Common myeloid progenitor, CD34-positive (primary cell): ENCODE results near the gene DPEP3.
"Not testable (repeated sequence)": the region's sequence is repeated elsewhere in the genome, so short reads cannot be mapped to it uniquely, and the experiment has no call there.

Experiments used
- CTCF ChIA-PET: fragments of 350-600 bp; sonication (Branson Sonifier 250); formaldehyde crosslinking; loops from one replicate; lab custom pipeline; 2021; ENCODE audit warnings: antibody characterized with exemption; lab: Charles Lee
- POLR2A ChIA-PET: fragments of 350-600 bp; sonication (Branson Sonifier 250); formaldehyde crosslinking; loops from one replicate; lab custom pipeline; 2021; ENCODE audit warnings: antibody characterized with exemption; lab: Charles Lee
- DNase-seq, 3 donors: peaks; one replicate each; pipeline versions ENCODE4 v3.0.0 to v3.0.0-alpha.2; 2013
- H3K27ac ChIP-seq, 2 experiments: 1 replicate in 1 of 2; 2 replicates in 1 of 2; pipeline ENCODE4 v1.7.0; 2013; ENCODE audit warnings: inconsistent platforms in 2 of 2, low read length in 2 of 2, mild to moderate bottlenecking in 2 of 2, low read depth in 1 of 2, moderate library complexity in 1 of 2; ENCODE audit not compliant: severe bottlenecking in 2 of 2, insufficient read depth in 1 of 2, poor library complexity in 1 of 2
- H3K27me3 ChIP-seq, 5 experiments: replicated peaks in 2 of 5; 1 replicate in 3 of 5; 2 replicates in 2 of 5; pipeline versions ENCODE4 v1.6.1 to v1.7.0; 2013; ENCODE audit warnings: low read length in 4 of 5, mild to moderate bottlenecking in 2 of 5, moderate library complexity in 2 of 5, inconsistent platforms in 1 of 5; ENCODE audit not compliant: insufficient read depth in 5 of 5, control insufficient read depth in 4 of 5
- H3K36me3 ChIP-seq, 4 experiments: 1 replicate in 2 of 4; 2 replicates in 2 of 4; pipeline versions ENCODE4 v1.6.1 to v1.7.0; 2013; ENCODE audit warnings: low read length in 3 of 4, control low read depth in 1 of 4, mild to moderate bottlenecking in 1 of 4; ENCODE audit not compliant: control insufficient read depth in 4 of 4, insufficient read depth in 4 of 4
- H3K4me1 ChIP-seq, 4 experiments: 1 replicate in 3 of 4; 2 replicates in 1 of 4; pipeline versions ENCODE4 v1.6.1 to v1.7.1; 2013; ENCODE audit warnings: low read length in 3 of 4, mild to moderate bottlenecking in 3 of 4, control low read depth in 1 of 4, inconsistent platforms in 1 of 4, moderate library complexity in 1 of 4; ENCODE audit not compliant: control insufficient read depth in 4 of 4, insufficient read depth in 4 of 4; ENCODE audit errors: control extremely low read depth in 1 of 4
- H3K4me3 ChIP-seq, 7 experiments: 1 replicate in 4 of 7; 2 replicates in 3 of 7; pipeline versions ENCODE4 v1.5.1 to v1.7.0; 2013; ENCODE audit warnings: mild to moderate bottlenecking in 7 of 7, low read length in 6 of 7, moderate library complexity in 6 of 7, inconsistent platforms in 2 of 7, low read depth in 2 of 7, control low read depth in 1 of 7; ENCODE audit not compliant: insufficient read depth in 4 of 7, control insufficient read depth in 1 of 7; ENCODE audit errors: extremely low read depth in 1 of 7
- H3K9me3 ChIP-seq, 5 experiments: 1 replicate in 4 of 5; 2 replicates in 1 of 5; pipeline versions ENCODE4 v1.6.1 to v1.7.1; 2013; ENCODE audit warnings: low read length in 4 of 5, mild to moderate bottlenecking in 2 of 5, inconsistent platforms in 1 of 5, low read depth in 1 of 5, moderate library complexity in 1 of 5; ENCODE audit not compliant: control insufficient read depth in 4 of 5, insufficient read depth in 2 of 5; ENCODE audit errors: control extremely low read depth in 1 of 5
- WGBS: methylation state at CpG from one replicate; pipeline ENCODE4 v1.1.5; 2013; ENCODE audit not compliant: insufficient coverage; 5-methylcytosine and 5-hydroxymethylcytosine counted together

DPEP3 gene

DNA sequence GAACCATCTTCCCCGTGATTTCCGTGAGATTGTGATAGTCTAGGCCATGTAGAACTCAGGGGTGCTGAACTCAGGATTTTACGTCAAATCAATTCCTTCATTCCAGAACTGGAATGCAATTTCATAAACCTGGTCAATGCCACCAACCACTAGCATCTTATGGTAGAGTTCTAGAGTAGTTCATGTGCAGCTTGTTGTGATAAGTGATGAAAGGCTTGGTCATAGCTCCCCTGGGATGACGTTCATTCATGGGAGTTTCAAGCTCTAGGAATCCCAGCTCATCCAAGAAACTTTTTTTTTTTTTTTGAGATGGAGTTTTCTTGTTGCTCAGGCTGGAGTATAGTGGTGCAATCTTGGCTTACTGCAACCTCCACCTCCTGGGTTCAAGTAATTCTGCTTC lies 22.7 kb upstream of the DPEP3 start:
- Histone ChIP-seq H3K27me3 (no peaks in the 10 kb centered on the region), H3K4me3 (no peak overlapping the region), H3K9me3 (no peaks in the 10 kb centered on the region), H3K36me3 (no peaks in the 10 kb centered on the region), H3K4me1 (peaks cover 12 to 51% (median 44%) of the 10 kb centered on the region in 4 experiments), H3K27ac (no peak overlapping the region)
- 100% methylated on average over 2 of the region's 4 CpGs for WGBS
- ChIA-PET CTCF (interaction anchor here (0.6 to 2.9 kb wide), 8 partner anchors 9 to 1117 kb away, joined by 3 to 8 read pairs (median 3); partner anchors contain the start of genes DDX28 and DUS2), POLR2A (no interaction called here)
- DNase-seq = no peak

DNA sequence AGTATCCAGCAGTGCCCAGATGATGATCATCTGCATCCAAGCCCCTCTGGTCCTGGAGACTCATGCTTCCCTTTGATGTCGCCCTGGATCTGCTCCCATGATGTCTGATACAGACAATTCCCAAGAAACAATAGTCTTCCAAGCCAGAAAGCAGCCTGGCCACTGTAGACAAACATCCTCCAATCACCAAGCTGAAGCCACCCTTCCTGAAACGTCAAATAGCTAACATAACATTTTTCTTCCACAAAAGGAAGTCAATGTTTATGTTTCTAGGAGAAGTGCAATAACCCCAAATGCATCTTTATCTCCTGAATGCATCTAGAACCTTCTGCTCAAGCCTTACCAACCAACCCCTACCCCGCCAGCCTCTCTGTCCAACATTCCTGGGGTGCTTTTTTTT lies 20.2 kb upstream of the DPEP3 start:
- POLR2A ChIA-PET = interaction anchor here (0.6 kb wide), 1 partner anchor 23 kb away, joined by 3 read pairs; the partner anchor contains the start of genes DDX28 and DUS2
- CTCF ChIA-PET = interaction anchor here (0.8 to 5.7 kb wide), 4 partner anchors 10 to 184 kb away, joined by 3 to 35 read pairs (median 9); partner anchors contain the start of gene DPEP2NB
- no peaks in the 10 kb centered on the region for H3K27me3 ChIP-seq
- H3K9me3 ChIP-seq = peaks cover 0 to 3% (median 0%) of the 10 kb centered on the region in 5 experiments
- peak in 1 of 3 donors; percentile 19 for DNase-seq
- WGBS = 58% methylated on average over 2 of the region's 3 CpGs
- H3K27ac ChIP-seq = peak overlapping the region in 1 of 2 experiments; percentile 28
- no peaks in the 10 kb centered on the region for H3K36me3 ChIP-seq
- peaks cover 12 to 43% (median 37%) of the 10 kb centered on the region in 4 experiments for H3K4me1 ChIP-seq
- peak overlapping the region in 2 of 7 experiments; percentile 25 to 31 for H3K4me3 ChIP-seq

DNA sequence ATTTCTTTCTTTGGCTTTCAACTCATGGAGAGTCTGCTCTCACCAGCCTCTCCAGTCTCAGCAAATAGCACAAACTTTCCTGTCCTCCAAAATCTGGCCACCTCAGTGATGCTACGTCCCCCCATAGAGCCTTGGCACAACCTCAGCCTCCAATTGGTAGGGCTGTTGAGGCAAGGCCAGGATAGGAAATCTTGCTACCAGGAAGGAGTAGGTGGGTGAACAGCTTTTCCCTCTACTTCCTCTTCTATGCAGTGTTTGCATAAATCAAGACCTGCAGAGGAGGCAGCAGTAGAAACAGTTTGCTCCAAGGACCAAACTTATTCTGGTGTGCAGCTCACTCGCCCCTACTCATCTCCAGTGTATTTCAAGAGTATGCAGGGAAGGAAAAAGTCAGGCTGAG lies 19.7 kb upstream of the DPEP3 start:
- POLR2A ChIA-PET = interaction anchor here (1.5 kb wide), 1 partner anchor 13 kb away, joined by 3 read pairs; no protein-coding TSS in a partner anchor
- no peaks in the 10 kb centered on the region for H3K27me3 ChIP-seq
- H3K9me3 ChIP-seq = peaks cover 0 to 3% (median 0%) of the 10 kb centered on the region in 5 experiments
- peak overlapping the region in 3 of 7 experiments; percentile 25 to 44 (median 31) for H3K4me3 ChIP-seq
- peak overlapping the region in 1 of 2 experiments; percentile 28 for H3K27ac ChIP-seq
- DNase-seq = peak in 2 of 3 donors; percentile 42 to 58
- 35% methylated on average over 2 of the region's 2 CpGs for WGBS
- CTCF ChIA-PET = interaction anchor here (1.1 to 5.7 kb wide), 4 partner anchors 10 to 39 kb away, joined by 4 to 35 read pairs (median 9); partner anchors contain the start of gene DPEP2NB
- H3K36me3 ChIP-seq = no peaks in the 10 kb centered on the region
- peaks cover 12 to 42% (median 37%) of the 10 kb centered on the region in 4 experiments for H3K4me1 ChIP-seq

DNA sequence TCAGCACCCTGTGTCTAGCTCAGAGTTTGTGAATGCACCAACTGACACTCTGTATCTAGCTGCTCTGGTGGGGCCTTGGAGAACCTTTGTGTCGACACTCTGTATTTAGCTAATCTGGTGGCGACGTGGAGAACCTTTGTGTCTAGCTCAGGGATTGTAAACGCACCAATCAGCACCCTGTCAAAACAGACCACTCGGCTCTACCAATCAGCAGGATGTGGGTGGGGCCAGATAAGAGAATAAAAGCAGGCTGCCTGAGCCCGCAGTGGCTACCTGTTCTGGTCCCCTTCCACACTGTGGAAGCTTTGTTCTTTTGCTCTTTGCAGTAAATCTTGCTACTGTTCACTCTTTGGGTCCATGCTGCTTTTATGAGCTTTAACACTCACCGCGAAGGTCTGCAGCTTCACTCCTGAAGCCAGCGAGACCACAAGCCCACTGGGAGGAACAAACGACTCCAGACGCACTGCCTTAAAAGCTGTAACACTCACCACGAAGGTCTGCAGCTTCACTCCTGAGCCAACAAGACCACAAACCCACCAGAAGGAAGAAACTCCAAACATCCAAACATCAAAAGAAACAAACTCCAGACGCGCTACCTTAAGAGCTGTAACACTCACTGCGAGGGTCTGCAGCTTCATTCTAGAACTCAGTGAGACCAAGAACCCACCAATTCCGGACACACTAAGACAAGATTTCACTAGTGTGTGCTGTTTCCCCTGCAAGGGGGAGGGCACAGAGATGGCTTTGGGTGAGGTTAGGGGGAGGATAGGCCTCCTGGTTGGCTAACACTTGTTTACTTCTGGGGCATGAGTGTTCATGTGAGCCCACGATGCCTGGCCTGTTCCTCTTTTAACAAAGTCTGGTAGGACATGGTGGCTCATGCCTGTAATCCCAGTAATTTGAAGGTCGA lies 18.7 kb upstream of the DPEP3 start, which contains the start of gene DPEP2:
TSS of gene DPEP2 (minus strand) at position 706 of the 910 bp plus-strand sequence. CDS start 6,272 bp downstream, outside the sequence.
- H3K4me1 ChIP-seq = peaks cover 12 to 43% (median 42%) of the 10 kb centered on the region in 4 experiments
- H3K27ac ChIP-seq = peak within 1 kb of the TSS in 1 of 2 experiments; percentile 51
- H3K36me3 ChIP-seq, H3K9me3 ChIP-seq, H3K27me3 ChIP-seq: not testable (repeated sequence)
- peak within 1 kb of the TSS in 6 of 7 experiments; percentile 21 to 51 (median 36) for H3K4me3 ChIP-seq
- CTCF ChIA-PET = interaction anchor here (1.0 to 5.7 kb wide), 8 partner anchors 13 to 45 kb away, joined by 3 to 35 read pairs (median 4); partner anchors contain the start of gene DPEP3
- POLR2A ChIA-PET = interaction anchor here (0.9 to 1.5 kb wide), 3 partner anchors 14 to 24 kb away, joined by 3 to 7 read pairs (median 3); partner anchors contain the start of genes DDX28 and DUS2
- peak; percentile 42 to 86 (median 81) for DNase-seq
- WGBS = 31% methylated on average over 7 of the region's 18 CpGs

DNA sequence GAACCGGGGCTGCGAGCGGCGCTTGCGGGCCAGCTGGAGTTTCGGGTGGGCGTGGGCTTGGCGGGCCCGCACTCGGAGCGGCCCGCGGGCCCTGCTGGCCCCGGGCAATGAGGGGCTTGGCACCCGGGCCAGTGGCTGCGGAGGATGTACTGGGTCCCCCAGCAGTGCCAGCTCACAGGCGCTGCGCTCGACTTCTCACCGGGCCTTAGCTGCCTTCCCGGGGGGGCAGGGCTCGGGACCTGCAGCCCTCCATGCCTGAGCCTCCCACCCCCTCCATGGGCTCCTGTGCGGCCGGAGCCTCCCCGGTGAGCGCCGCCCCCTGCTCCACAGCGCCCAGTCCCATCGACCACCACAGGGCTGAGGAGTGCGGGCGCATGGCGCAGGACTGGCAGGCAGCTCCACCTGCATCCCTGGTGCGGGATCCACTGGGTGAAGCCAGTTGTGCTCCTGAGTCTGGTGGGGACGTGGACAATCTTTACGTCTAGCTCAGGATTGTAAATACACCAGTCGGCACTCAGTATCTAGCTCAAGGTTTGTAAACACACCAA lies 18.0 kb upstream of the DPEP3 start:
- H3K27ac ChIP-seq, DNase-seq, H3K36me3 ChIP-seq, H3K9me3 ChIP-seq, H3K27me3 ChIP-seq: not testable (repeated sequence)
- ChIA-PET POLR2A (interaction anchor here (1.0 kb wide), 1 partner anchor 25 kb away, joined by 7 read pairs; the partner anchor contains the start of genes DDX28 and DUS2), CTCF (interaction anchor here (0.8 to 5.7 kb wide), 9 partner anchors 12 to 46 kb away, joined by 3 to 35 read pairs (median 3); partner anchors contain the start of genes DPEP3 and DUS2)
- peak overlapping the region in 1 of 7 experiments; percentile 40 for H3K4me3 ChIP-seq
- peaks cover 12 to 50% (median 49%) of the 10 kb centered on the region in 4 experiments for H3K4me1 ChIP-seq
- 97% methylated on average over 29 of the region's 36 CpGs for WGBS

DNA sequence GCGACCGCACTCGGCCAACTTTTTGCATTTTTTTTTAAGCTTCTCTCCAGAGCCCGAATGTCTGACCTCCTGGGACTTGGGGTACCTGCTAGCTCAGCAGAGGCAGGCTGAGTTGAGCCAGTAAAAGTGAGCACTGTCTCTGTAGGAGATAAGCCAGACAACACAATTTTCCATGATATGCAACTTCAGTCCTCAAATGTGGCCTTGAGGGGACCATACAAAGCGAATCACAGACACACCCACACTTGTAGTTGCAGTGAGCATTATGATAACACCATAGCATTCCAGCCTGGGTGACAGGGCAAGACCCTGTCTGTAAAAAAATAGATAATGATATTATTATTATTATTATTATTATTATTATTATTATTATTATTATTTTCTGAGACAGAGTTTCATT lies 16.4 kb upstream of the DPEP3 start:
- ChIA-PET POLR2A (interaction anchor here (0.7 to 1.0 kb wide), 2 partner anchors 10 to 26 kb away, joined by 3 read pairs; partner anchors contain the start of genes DDX28 and DUS2), CTCF (interaction anchor here (0.6 to 5.7 kb wide), 2 partner anchors 11 to 56 kb away, joined by 3 to 35 read pairs; no protein-coding TSS in a partner anchor)
- no peak for DNase-seq
- H3K9me3 ChIP-seq = peaks cover 0 to 3% (median 0%) of the 10 kb centered on the region in 5 experiments
- H3K27ac ChIP-seq = no peak overlapping the region
- peaks cover 12 to 59% (median 58%) of the 10 kb centered on the region in 4 experiments for H3K4me1 ChIP-seq
- no peaks in the 10 kb centered on the region for H3K27me3 ChIP-seq
- 100% methylated on average over 5 of the region's 5 CpGs for WGBS
- peaks cover 0 to 4% (median 1%) of the 10 kb centered on the region in 4 experiments for H3K36me3 ChIP-seq
- H3K4me3 ChIP-seq = no peak overlapping the region
